SK-N-SH (cell line): Measurements from ENCODE around the gene RNLS. TPM values are rescaled to one million over a fixed set of nuclear protein-coding genes. Genes with fewer than 3 reads are reported as not detected.

Source experiments
- CTCF ChIA-PET: fragments of 300-600, 350-600 bp; formaldehyde crosslinking; extraction: SDS; loops from one replicate; lab custom pipeline; 2021; lab: Yijun Ruan, JAX
- POLR2A ChIA-PET: fragments of 350-600 bp; sonication (Branson Sonifier 250); formaldehyde crosslinking; extraction: SDS; loops from one replicate; lab custom pipeline; 2020; ENCODE audit warnings: antibody characterized with exemption, inconsistent platforms; lab: Yijun Ruan, JAX
- DNase-seq: peaks from one replicate; pipeline ENCODE4 v3.0.0; 2012
- H2AFZ ChIP-seq: fragments of 200-600 bp; sonication (generic); 2 replicates; pipeline ENCODE4 v1.8.1; 2016; ENCODE audit warnings: antibody characterized with exemption, mild to moderate bottlenecking, low read depth
- H3F3A ChIP-seq: fragments of 200-600 bp; sonication (generic); replicated peaks from 2 replicates; pipeline ENCODE3; 2016; ENCODE audit warnings: antibody characterized with exemption, mild to moderate bottlenecking; ENCODE audit not compliant: insufficient read depth
- H3K27ac ChIP-seq, 2 experiments: fragments of 200-500 bp in 1 of 2; fragments of 200-600 bp in 1 of 2; sonication (Bioruptor generic) in 1 of 2; sonication (generic), shearing (Covaris generic) in 1 of 2; 2 replicates each; pipeline versions ENCODE4 v1.5.1 to v1.6.1; 2014 to 2016; ENCODE audit warnings: low read depth in 2 of 2, inconsistent platforms in 1 of 2, low read length in 1 of 2, mild to moderate bottlenecking in 1 of 2, mixed read lengths in 1 of 2
- H3K27me3 ChIP-seq: fragments of 200-600 bp; sonication (generic), shearing (Covaris generic); 2 replicates; pipeline ENCODE4 v1.6.1; 2016; ENCODE audit warnings: mixed run types; ENCODE audit not compliant: insufficient read depth
- H3K36me3 ChIP-seq, 2 experiments: fragments of 200-500 bp in 1 of 2; fragments of 200-600 bp in 1 of 2; sonication (Bioruptor generic) in 1 of 2; sonication (generic) in 1 of 2; replicated peaks in 1 of 2; 2 replicates each; pipeline versions ENCODE3 to v1.5.1; 2014 to 2016; ENCODE audit warnings: low read length in 1 of 2, mild to moderate bottlenecking in 1 of 2; ENCODE audit not compliant: insufficient read depth in 2 of 2, control insufficient read depth in 1 of 2
- H3K4me1 ChIP-seq, 2 experiments: fragments of 200-500 bp in 1 of 2; fragments of 200-600 bp in 1 of 2; sonication (Bioruptor generic) in 1 of 2; sonication (generic), shearing (Covaris generic) in 1 of 2; 2 replicates each; pipeline versions ENCODE4 v1.5.1 to v1.6.1; 2014 to 2016; ENCODE audit warnings: low read depth in 1 of 2, low read length in 1 of 2, mixed run types in 1 of 2; ENCODE audit not compliant: insufficient read depth in 2 of 2, control insufficient read depth in 1 of 2
- H3K4me2 ChIP-seq: fragments of 200-600 bp; sonication (generic), shearing (Covaris generic); 2 replicates; pipeline ENCODE4 v1.6.1; 2017; ENCODE audit warnings: mixed run types
- H3K4me3 ChIP-seq, 2 experiments: fragments of 200-500 bp in 1 of 2; fragments of 200-600 bp in 1 of 2; sonication (Bioruptor generic) in 1 of 2; sonication (generic), shearing (Covaris generic) in 1 of 2; 2 replicates each; pipeline versions ENCODE4 v1.5.1 to v1.8.1; 2014 to 2016; ENCODE audit warnings: low read depth in 2 of 2, inconsistent platforms in 1 of 2, low read length in 1 of 2, mild to moderate bottlenecking in 1 of 2, mixed read lengths in 1 of 2, moderate library complexity in 1 of 2
- H3K79me2 ChIP-seq: fragments of 200-600 bp; sonication (generic); 2 replicates; pipeline ENCODE4 v1.8.1; 2017; ENCODE audit warnings: mild to moderate bottlenecking; ENCODE audit not compliant: insufficient read depth
- H3K9ac ChIP-seq: fragments of 200-600 bp; sonication (generic); 2 replicates; pipeline ENCODE4 v1.6.1; 2017; ENCODE audit warnings: mixed run types
- H3K9me2 ChIP-seq: fragments of 200-600 bp; sonication (generic); 2 replicates; pipeline ENCODE4 v1.6.1; 2017; ENCODE audit warnings: mixed run types
- H3K9me3 ChIP-seq: fragments of 200-600 bp; sonication (generic); 2 replicates; pipeline ENCODE4 v1.6.1; 2017; ENCODE audit warnings: mixed run types, mild to moderate bottlenecking, moderate library complexity
- H4K20me1 ChIP-seq: fragments of 200-600 bp; sonication (generic); 2 replicates; pipeline ENCODE4 v1.6.1; 2017; ENCODE audit warnings: mild to moderate bottlenecking, mixed run types; ENCODE audit not compliant: insufficient read depth
- CHD2 ChIP-seq: fragments of 150-350 bp; IDR thresholded peaks from 2 replicates; pipeline ENCODE4 v1.6.1; 2018; ENCODE audit warnings: low read length; ENCODE audit not compliant: partially characterized antibody
- ELF1 ChIP-seq: IDR thresholded peaks from 2 replicates; pipeline ENCODE4 v1.4.0; 2012
- EZH2phosphoT487 ChIP-seq: fragments of 200-600 bp; sonication (generic); IDR thresholded peaks from 2 replicates; pipeline ENCODE4 v1.6.1; 2017; ENCODE audit warnings: low read depth, mixed run types, mild to moderate bottlenecking, antibody characterized with exemption, moderate library complexity, borderline replicate concordance
- GABPA ChIP-seq: IDR thresholded peaks from 2 replicates; pipeline ENCODE4 v1.4.0; 2012; ENCODE audit warnings: low read depth, mild to moderate bottlenecking
- GATA2 ChIP-seq: sonication (generic); formaldehyde crosslinking; IDR thresholded peaks from 2 replicates; pipeline ENCODE4 v1.5.0; 2020; ENCODE audit warnings: mild to moderate bottlenecking, missing genetic modification reagents
- JUND ChIP-seq: IDR thresholded peaks from 2 replicates; pipeline ENCODE4 v1.4.0; 2012
- MAX ChIP-seq: IDR thresholded peaks from 2 replicates; pipeline ENCODE4 v1.4.0; 2012; ENCODE audit warnings: low read depth
- MEF2A ChIP-seq: IDR thresholded peaks from 2 replicates; pipeline ENCODE4 v1.4.0; 2012; ENCODE audit warnings: low read depth, borderline replicate concordance
- MXI1 ChIP-seq: IDR thresholded peaks from 2 replicates; pipeline ENCODE4 v1.6.1; 2012; ENCODE audit warnings: mild to moderate bottlenecking, low read depth, low read length, improper control_type of control experiment
- RCOR1 ChIP-seq: fragments of 150-350 bp; IDR thresholded peaks from 2 replicates; pipeline ENCODE4 v1.6.1; 2017; ENCODE audit warnings: antibody characterized with exemption, low read length
- RXRA ChIP-seq: IDR thresholded peaks from 2 replicates; pipeline ENCODE4 v1.4.0; 2012; ENCODE audit warnings: low read depth, mild to moderate bottlenecking, borderline replicate concordance
- SMC3 ChIP-seq: IDR thresholded peaks from 2 replicates; pipeline ENCODE4 v1.6.1; 2012; ENCODE audit warnings: low read depth, low read length, improper control_type of control experiment
- TEAD4 ChIP-seq: IDR thresholded peaks from 2 replicates; pipeline ENCODE4 v1.4.0; 2012; ENCODE audit warnings: mild to moderate bottlenecking, borderline replicate concordance; ENCODE audit not compliant: insufficient read depth
- YY1 ChIP-seq: IDR thresholded peaks from 2 replicates; pipeline ENCODE4 v1.4.0; 2012; ENCODE audit warnings: low read depth, mild to moderate bottlenecking
- ZBTB33 ChIP-seq: IDR thresholded peaks from 2 replicates; pipeline ENCODE4 v1.4.0; 2012; ENCODE audit warnings: low read depth, borderline replicate concordance
- WGBS: methylation state at CpG from one replicate; pipeline ENCODE4 v1.1.6; 2017; ENCODE audit warnings: low lambda C conversion rate; 5-methylcytosine and 5-hydroxymethylcytosine counted together
- polyA plus RNA-seq, 3 experiments: library from polyadenylated mRNA; depleted of rRNA; stranded (reverse); fragments of >200 nt; gene quantifications; 2 replicates each; pipeline ENCODE4 v1.2.3, GENCODE V29; 2012
- TF ChIP-seq, protein P1 (sequence below): IDR thresholded peaks from 2 replicates; pipeline ENCODE4; 2012
- TF ChIP-seq, protein P2 (sequence below): fragments of 200-600 bp; sonication (generic); IDR thresholded peaks from 2 replicates; pipeline ENCODE4 v1.6.1; 2017; ENCODE audit warnings: antibody characterized with exemption, mild to moderate bottlenecking, moderate library complexity
- TF ChIP-seq, protein P3 (sequence below): IDR thresholded peaks from 2 replicates; pipeline ENCODE4 v1.4.0; 2012; ENCODE audit warnings: low read depth, borderline replicate concordance
- TF ChIP-seq, protein P4 (sequence below): fragments of 150-350 bp; IDR thresholded peaks from 2 replicates; pipeline ENCODE4 v1.6.1; 2016; ENCODE audit warnings: mild to moderate bottlenecking, low read depth, low read length

The RNLS gene
- polyA plus RNA-seq, 1 of the 3 experiments (the other 2 are of a cell fraction): not detected

GRCh38 chr10:88522715-88523114, 60.4 kb downstream of the RNLS start:
- H3K4me1 ChIP-seq: peaks cover 8 to 11% of the 10 kb centered on the region in 2 experiments; a peak in 3 of 4 replicates
- no peaks in the 10 kb centered on the region for H3K9me2 ChIP-seq
- WGBS: 69% methylated on average over 1 of the region's 1 CpG
- no peaks in the 10 kb centered on the region for H3K27me3 ChIP-seq
- H3F3A ChIP-seq: peaks cover 12% of the 10 kb centered on the region
- no peak overlapping the region for H3K9ac ChIP-seq
- H3K9me3 ChIP-seq: no peaks in the 10 kb centered on the region
- ChIA-PET CTCF (interaction anchor here (0.8 to 1.5 kb wide), 3 partner anchors 15 to 126 kb away, joined by 3 read pairs; no protein-coding TSS in a partner anchor), POLR2A (no interaction called here)
- H3K36me3 ChIP-seq: no peaks in the 10 kb centered on the region
- no peak overlapping the region for H3K4me2 ChIP-seq
- no peak overlapping the region for H3K4me3 ChIP-seq
- no peak for DNase-seq
- no peaks in the 10 kb centered on the region for H4K20me1 ChIP-seq
- no peak overlapping the region for H2AFZ ChIP-seq
- no peak overlapping the region; a peak in 1 of 4 replicates for H3K27ac ChIP-seq
- H3K79me2 ChIP-seq: no peaks in the 10 kb centered on the region
- TF ChIP-seq JUND: no peak
- TF ChIP-seq, protein P1, sequence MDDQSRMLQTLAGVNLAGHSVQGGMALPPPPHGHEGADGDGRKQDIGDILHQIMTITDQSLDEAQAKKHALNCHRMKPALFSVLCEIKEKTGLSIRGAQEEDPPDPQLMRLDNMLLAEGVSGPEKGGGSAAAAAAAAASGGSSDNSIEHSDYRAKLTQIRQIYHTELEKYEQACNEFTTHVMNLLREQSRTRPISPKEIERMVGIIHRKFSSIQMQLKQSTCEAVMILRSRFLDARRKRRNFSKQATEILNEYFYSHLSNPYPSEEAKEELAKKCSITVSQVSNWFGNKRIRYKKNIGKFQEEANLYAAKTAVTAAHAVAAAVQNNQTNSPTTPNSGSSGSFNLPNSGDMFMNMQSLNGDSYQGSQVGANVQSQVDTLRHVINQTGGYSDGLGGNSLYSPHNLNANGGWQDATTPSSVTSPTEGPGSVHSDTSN: no peak
- TF ChIP-seq SMC3: no peak
- TF ChIP-seq, protein P2, sequence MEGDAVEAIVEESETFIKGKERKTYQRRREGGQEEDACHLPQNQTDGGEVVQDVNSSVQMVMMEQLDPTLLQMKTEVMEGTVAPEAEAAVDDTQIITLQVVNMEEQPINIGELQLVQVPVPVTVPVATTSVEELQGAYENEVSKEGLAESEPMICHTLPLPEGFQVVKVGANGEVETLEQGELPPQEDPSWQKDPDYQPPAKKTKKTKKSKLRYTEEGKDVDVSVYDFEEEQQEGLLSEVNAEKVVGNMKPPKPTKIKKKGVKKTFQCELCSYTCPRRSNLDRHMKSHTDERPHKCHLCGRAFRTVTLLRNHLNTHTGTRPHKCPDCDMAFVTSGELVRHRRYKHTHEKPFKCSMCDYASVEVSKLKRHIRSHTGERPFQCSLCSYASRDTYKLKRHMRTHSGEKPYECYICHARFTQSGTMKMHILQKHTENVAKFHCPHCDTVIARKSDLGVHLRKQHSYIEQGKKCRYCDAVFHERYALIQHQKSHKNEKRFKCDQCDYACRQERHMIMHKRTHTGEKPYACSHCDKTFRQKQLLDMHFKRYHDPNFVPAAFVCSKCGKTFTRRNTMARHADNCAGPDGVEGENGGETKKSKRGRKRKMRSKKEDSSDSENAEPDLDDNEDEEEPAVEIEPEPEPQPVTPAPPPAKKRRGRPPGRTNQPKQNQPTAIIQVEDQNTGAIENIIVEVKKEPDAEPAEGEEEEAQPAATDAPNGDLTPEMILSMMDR: no peak
- TF ChIP-seq ZBTB33: no peak
- TF ChIP-seq RCOR1: no peak
- no peak for TF ChIP-seq MAX
- TF ChIP-seq GATA2: no peak
- no peak for TF ChIP-seq ELF1
- no peak for TF ChIP-seq MEF2A
- TF ChIP-seq TEAD4: no peak
- TF ChIP-seq EZH2phosphoT487: no peak
- TF ChIP-seq, protein P3, sequence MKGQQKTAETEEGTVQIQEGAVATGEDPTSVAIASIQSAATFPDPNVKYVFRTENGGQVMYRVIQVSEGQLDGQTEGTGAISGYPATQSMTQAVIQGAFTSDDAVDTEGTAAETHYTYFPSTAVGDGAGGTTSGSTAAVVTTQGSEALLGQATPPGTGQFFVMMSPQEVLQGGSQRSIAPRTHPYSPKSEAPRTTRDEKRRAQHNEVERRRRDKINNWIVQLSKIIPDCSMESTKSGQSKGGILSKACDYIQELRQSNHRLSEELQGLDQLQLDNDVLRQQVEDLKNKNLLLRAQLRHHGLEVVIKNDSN: no peak
- no peak for TF ChIP-seq RXRA
- no peak for TF ChIP-seq MXI1
- TF ChIP-seq CHD2: no peak
- TF ChIP-seq YY1: no peak
- no peak for TF ChIP-seq GABPA
- TF ChIP-seq, protein P4, sequence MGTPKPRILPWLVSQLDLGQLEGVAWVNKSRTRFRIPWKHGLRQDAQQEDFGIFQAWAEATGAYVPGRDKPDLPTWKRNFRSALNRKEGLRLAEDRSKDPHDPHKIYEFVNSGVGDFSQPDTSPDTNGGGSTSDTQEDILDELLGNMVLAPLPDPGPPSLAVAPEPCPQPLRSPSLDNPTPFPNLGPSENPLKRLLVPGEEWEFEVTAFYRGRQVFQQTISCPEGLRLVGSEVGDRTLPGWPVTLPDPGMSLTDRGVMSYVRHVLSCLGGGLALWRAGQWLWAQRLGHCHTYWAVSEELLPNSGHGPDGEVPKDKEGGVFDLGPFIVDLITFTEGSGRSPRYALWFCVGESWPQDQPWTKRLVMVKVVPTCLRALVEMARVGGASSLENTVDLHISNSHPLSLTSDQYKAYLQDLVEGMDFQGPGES: no peak
